ENCODE measurements around the gene ZNF330. TPM values are rescaled to one million over a fixed set of nuclear protein-coding genes. Genes with fewer than 3 reads are reported as not detected.

Gene ZNF330
- total RNA-seq, 1 experiment from 2014 or later = 18.9 TPM

GRCh38 chr4:141193516-141194034, 27.1 kb upstream of the ZNF330 start:
- no peak overlapping the region for H3K27ac ChIP-seq (ENCODE audit: low read length)
- ChIA-PET POLR2A (no interaction called here), CTCF (no interaction called here)
- DNase-seq (ENCODE audit: low read depth, low spot score) (no peak), ATAC-seq (no peak)
- H3K36me3 ChIP-seq (ENCODE audit: control insufficient read depth, insufficient read depth, low read length) = no peaks in the 10 kb centered on the region
- no peak overlapping the region for H3K4me3 ChIP-seq (ENCODE audit: low read depth in 2 of 2, low read length in 2 of 2)
- no TSS peak for BruUV-seq (replicated peaks)
- in situ Hi-C loops (cut with HindIII; ENCODE audit: low pct_unique_long_range_greater_than_20kb, low sequenced_read_pairs) = no loop called here
- TF ChIP-seq TCF7L2 (IDR thresholded peaks at IDR 0.05; ENCODE audit: low read depth, low read length) (no peak), REST (IDR thresholded peaks at IDR 0.05; ENCODE audit: insufficient read depth in 1 of 2, low read depth in 2 of 2, low read length in 1 of 2) (no peak), CTCF (IDR thresholded peaks at IDR 0.05) (no peak), SIN3A (IDR thresholded peaks at IDR 0.05; ENCODE audit: borderline replicate concordance, insufficient read depth, low read depth, low read length) (no peak), POLR2AphosphoS5 (IDR thresholded peaks at IDR 0.05; ENCODE audit: low read depth, low read length) (no peak)
- no peaks in the 10 kb centered on the region for H3K9me3 ChIP-seq (ENCODE audit: control insufficient read depth, insufficient read depth, low read depth, low read length)
- H3K4me1 ChIP-seq (ENCODE audit: control insufficient read depth, insufficient read depth, low read length) = no peaks in the 10 kb centered on the region
- intact Hi-C loops (cut with micrococcal nuclease; ENCODE audit: unreplicated experiment) = no loop called here
- no peaks in the 10 kb centered on the region; the same call in 1 of the 2 replicates for H3K27me3 ChIP-seq (ENCODE audit: control insufficient read depth, insufficient read depth, low read length)

- no peak overlapping the region for H3K4me3 ChIP-seq (ENCODE audit: low read depth in 2 of 2, low read length in 2 of 2)
- H3K27ac ChIP-seq (ENCODE audit: low read length) = no peak overlapping the region
- TF ChIP-seq SIN3A (IDR thresholded peaks at IDR 0.05; ENCODE audit: borderline replicate concordance, insufficient read depth, low read depth, low read length) (no peak), TCF7L2 (IDR thresholded peaks at IDR 0.05; ENCODE audit: low read depth, low read length) (no peak), CTCF (IDR thresholded peaks at IDR 0.05) (no peak), POLR2AphosphoS5 (IDR thresholded peaks at IDR 0.05; ENCODE audit: low read depth, low read length) (no peak), REST (IDR thresholded peaks at IDR 0.05; ENCODE audit: insufficient read depth in 1 of 2, low read depth in 2 of 2, low read length in 1 of 2) (no peak)
- no TSS peak for BruUV-seq (replicated peaks)
- no peaks in the 10 kb centered on the region for H3K27me3 ChIP-seq (ENCODE audit: control insufficient read depth, insufficient read depth, low read length)
- H3K4me1 ChIP-seq (ENCODE audit: control insufficient read depth, insufficient read depth, low read length) = no peaks in the 10 kb centered on the region
- intact Hi-C loops (cut with micrococcal nuclease; ENCODE audit: unreplicated experiment) (no loop called here), in situ Hi-C loops (cut with HindIII; ENCODE audit: low pct_unique_long_range_greater_than_20kb, low sequenced_read_pairs) (no loop called here)
- H3K9me3 ChIP-seq (ENCODE audit: control insufficient read depth, insufficient read depth, low read depth, low read length) = no peaks in the 10 kb centered on the region
- DNase-seq (ENCODE audit: low read depth, low spot score) (no peak), ATAC-seq (no peak)
- ChIA-PET POLR2A (no interaction called here), CTCF (no interaction called here)
- H3K36me3 ChIP-seq (ENCODE audit: control insufficient read depth, insufficient read depth, low read length) = no peaks in the 10 kb centered on the region
These were observed 25.5 kb upstream of the ZNF330 start for GRCh38 chr4:141195095-141195707.
